ENCODE measurements around the gene WDR36. TPM values are rescaled to one million over a fixed set of nuclear protein-coding genes. Genes with fewer than 3 reads are reported as not detected.
A peak's percentile ranks its signal among the peaks of the same experiment; 100 is the strongest.

WDR36 gene
- total RNA-seq (2022) (43.8 and 52.3 TPM in 2 replicates), Bru-seq, nascent RNA (percentile 96 among the genes with signal in this experiment), BruChase-seq, experiment 1, labeled RNA remaining after a 6-hour chase (percentile 96 among the genes with signal in this experiment), BruChase-seq, experiment 2, labeled RNA remaining after a 2-hour chase (percentile 95 among the genes with signal in this experiment)
- long read RNA-seq, full-length matches to known transcripts = 74 of 109 reads
- long read RNA-seq, partial matches to known transcripts = 4 of 109 reads
- long read RNA-seq, other reads (novel, unspliced or antisense) = 31 of 109 reads

DNA sequence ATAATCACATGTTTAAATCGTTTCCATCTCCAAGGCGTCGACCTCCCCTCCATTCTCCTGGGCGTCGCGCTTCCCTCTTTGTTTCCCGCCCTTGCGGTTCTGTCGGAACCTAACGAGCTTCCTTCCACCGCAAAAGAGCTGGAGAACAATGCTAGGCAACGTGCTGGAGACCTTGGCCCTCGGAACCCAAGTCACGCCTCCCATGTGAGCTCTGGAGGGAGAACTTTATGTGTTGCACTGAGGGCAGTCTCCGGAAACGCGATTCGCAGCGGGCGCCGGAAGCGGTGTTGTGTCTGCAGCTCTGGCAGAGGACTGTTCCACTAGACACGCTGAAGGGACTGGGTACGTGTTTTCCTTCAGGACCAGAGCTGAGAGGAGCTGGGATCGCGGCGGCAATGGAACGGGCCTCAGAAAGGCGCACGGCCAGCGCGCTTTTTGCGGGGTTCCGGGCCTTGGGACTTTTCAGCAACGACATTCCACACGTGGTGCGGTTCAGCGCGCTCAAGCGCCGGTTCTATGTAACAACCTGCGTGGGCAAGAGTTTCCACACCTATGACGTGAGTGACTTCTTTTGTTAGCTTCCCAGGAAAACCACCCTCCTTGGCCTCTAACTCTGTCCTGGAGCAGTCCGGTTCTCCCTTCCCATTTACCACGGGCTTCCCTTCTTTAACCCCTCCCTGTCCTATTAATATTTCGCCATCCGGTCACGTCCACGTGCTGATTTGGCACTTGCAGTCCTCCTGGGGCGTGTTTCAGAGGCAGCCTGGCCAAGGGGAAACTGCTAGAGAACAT is at the start of gene WDR36:
TSS of gene WDR36 (plus strand) at position 287 of the 792 bp plus-strand sequence. CDS start at position 396, 109 bp downstream.
- peak within 1 kb of the TSS; percentile 85 for H3K27ac Mint-ChIP-seq (ENCODE audit: low read depth, unreplicated experiment)
- TSS peak; percentile 54 for BruUV-seq (replicated peaks)
- H3K4me3 Mint-ChIP-seq (ENCODE audit: unreplicated experiment) = peak within 1 kb of the TSS; percentile 96
- H3K27me3 Mint-ChIP-seq (ENCODE audit: insufficient read depth, unreplicated experiment) = no peaks in the 10 kb centered on the region
- H3K9me3 Mint-ChIP-seq (ENCODE audit: unreplicated experiment) = no peaks in the 10 kb centered on the region
- peaks cover 17% of the 10 kb centered on the region for H3K36me3 Mint-ChIP-seq (ENCODE audit: insufficient read depth, unreplicated experiment)
- TF ChIP-seq, protein P1, sequence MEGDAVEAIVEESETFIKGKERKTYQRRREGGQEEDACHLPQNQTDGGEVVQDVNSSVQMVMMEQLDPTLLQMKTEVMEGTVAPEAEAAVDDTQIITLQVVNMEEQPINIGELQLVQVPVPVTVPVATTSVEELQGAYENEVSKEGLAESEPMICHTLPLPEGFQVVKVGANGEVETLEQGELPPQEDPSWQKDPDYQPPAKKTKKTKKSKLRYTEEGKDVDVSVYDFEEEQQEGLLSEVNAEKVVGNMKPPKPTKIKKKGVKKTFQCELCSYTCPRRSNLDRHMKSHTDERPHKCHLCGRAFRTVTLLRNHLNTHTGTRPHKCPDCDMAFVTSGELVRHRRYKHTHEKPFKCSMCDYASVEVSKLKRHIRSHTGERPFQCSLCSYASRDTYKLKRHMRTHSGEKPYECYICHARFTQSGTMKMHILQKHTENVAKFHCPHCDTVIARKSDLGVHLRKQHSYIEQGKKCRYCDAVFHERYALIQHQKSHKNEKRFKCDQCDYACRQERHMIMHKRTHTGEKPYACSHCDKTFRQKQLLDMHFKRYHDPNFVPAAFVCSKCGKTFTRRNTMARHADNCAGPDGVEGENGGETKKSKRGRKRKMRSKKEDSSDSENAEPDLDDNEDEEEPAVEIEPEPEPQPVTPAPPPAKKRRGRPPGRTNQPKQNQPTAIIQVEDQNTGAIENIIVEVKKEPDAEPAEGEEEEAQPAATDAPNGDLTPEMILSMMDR (IDR thresholded peaks at IDR 0.05; ENCODE audit: unreplicated experiment) = no peak
- CTCF ChIA-PET = interaction anchor here (0.7 to 1.6 kb wide), 3 partner anchors 10 to 312 kb away, joined by 3 to 10 read pairs (median 4); no protein-coding TSS in a partner anchor
- H3K4me1 Mint-ChIP-seq (ENCODE audit: insufficient read depth, unreplicated experiment) = peaks cover 22% of the 10 kb centered on the region
- intact Hi-C loops (cut with micrococcal nuclease) = loop anchor here (1.0 to 2.0 kb wide), 3 partner anchors 17 to 335 kb away; no protein-coding TSS in a partner anchor
- DNase-seq (ENCODE audit: unreplicated experiment) = peak; percentile 94
- POLR2A ChIA-PET = interaction anchor here (0.6 to 4.1 kb wide), 20 partner anchors 12 to 1441 kb away, joined by 3 to 31 read pairs (median 4); partner anchors contain the start of genes SLC25A46 and TSLP

DNA sequence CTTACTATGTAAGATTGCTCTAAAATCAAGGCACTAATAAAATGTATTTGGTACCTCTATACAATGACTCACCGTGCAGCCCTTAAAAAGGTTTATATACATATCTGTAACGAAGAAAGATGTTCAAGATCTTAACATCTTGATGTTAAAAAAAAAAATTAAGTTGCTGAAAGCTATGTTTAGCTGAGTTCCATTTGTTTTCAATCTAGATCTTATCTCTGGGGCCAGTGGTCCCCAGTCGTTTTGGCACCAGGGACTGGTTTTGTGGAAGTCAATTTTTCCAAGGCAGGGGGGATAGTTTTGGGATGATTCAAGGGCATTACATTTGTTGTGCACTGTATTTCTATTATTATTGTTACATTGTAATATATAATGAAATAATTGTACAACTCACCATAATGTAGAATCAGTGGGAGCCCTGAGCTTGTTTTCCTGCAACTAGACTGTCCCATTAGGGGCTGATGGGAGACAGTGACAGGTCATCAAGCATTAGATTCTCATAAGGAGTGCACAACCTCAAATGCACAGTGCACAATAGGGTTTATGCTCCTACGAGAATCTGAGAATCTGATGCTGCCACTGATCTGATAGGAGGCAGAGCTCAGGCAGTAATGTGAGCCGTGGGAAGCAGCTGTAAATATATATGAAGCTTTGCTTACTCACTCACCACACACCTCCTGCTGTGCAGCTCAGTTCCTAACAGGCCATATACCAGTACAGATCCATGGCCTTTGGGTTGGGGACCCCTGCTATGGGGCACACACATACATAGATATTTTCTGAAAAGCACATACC is 48.2 kb upstream of the WDR36 start:
- BruUV-seq (replicated peaks) = no TSS peak

DNA sequence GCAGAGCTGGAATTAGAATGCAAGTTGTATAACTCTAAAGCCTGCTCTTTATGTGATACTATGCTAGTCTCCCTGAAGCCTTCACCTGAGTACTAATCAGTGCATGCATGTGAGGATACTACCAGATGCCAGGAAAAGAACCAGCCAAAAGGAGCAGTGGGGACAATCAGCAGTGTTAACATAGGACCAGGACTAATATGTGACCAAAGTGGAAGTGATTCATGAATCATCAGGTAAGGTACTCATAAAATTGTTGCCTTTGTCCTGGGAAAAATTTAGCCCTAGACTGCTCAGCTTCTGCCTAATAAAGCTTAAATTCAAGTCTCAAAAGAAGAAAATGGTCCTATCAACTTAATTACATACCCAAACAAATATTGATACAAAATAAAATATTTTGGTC is 34.1 kb upstream of the WDR36 start:
- no peak for DNase-seq (ENCODE audit: unreplicated experiment)

More for the DNA sequence above, 48.2 kb upstream of the WDR36 start:
- TF ChIP-seq, protein P1 (IDR thresholded peaks at IDR 0.05; ENCODE audit: unreplicated experiment) = no peak
- H3K27me3 Mint-ChIP-seq (ENCODE audit: insufficient read depth, unreplicated experiment) = no peaks in the 10 kb centered on the region
- intact Hi-C loops (cut with micrococcal nuclease) = no loop called here
- H3K9me3 Mint-ChIP-seq (ENCODE audit: unreplicated experiment) = no peaks in the 10 kb centered on the region
- H3K27ac Mint-ChIP-seq (ENCODE audit: low read depth, unreplicated experiment) = no peak overlapping the region
- no peaks in the 10 kb centered on the region for H3K36me3 Mint-ChIP-seq (ENCODE audit: insufficient read depth, unreplicated experiment)
- no peak overlapping the region for H3K4me3 Mint-ChIP-seq (ENCODE audit: unreplicated experiment)
- ChIA-PET POLR2A (interaction anchor here (0.7 kb wide), 1 partner anchor 279 kb away, joined by 3 read pairs; no protein-coding TSS in a partner anchor), CTCF (no interaction called here)
- peak; percentile 27 for DNase-seq (ENCODE audit: unreplicated experiment)
- no peaks in the 10 kb centered on the region for H3K4me1 Mint-ChIP-seq (ENCODE audit: insufficient read depth, unreplicated experiment)

More for the DNA sequence above, 34.1 kb upstream of the WDR36 start:
- intact Hi-C loops (cut with micrococcal nuclease) = no loop called here
- no peaks in the 10 kb centered on the region for H3K9me3 Mint-ChIP-seq (ENCODE audit: unreplicated experiment)
- TF ChIP-seq, protein P1 (IDR thresholded peaks at IDR 0.05; ENCODE audit: unreplicated experiment) = no peak
- no peaks in the 10 kb centered on the region for H3K4me1 Mint-ChIP-seq (ENCODE audit: insufficient read depth, unreplicated experiment)
- ChIA-PET POLR2A (interaction anchor here (0.6 to 1.2 kb wide), 2 partner anchors 99 to 136 kb away, joined by 3 read pairs; no protein-coding TSS in a partner anchor), CTCF (no interaction called here)
- no peak overlapping the region for H3K27ac Mint-ChIP-seq (ENCODE audit: low read depth, unreplicated experiment)
- H3K4me3 Mint-ChIP-seq (ENCODE audit: unreplicated experiment) = no peak overlapping the region
- H3K27me3 Mint-ChIP-seq (ENCODE audit: insufficient read depth, unreplicated experiment) = peaks cover 42% of the 10 kb centered on the region
- no TSS peak for BruUV-seq (replicated peaks)
- no peaks in the 10 kb centered on the region for H3K36me3 Mint-ChIP-seq (ENCODE audit: insufficient read depth, unreplicated experiment)

Data from MCF 10A (cell line).